ENCODE results near the gene SGMS1.

GRCh38 chr10:50582046-50582445 is 41.7 kb downstream of the SGMS1 start:
- TF ChIP-seq CTCF (optimal IDR thresholded peaks at IDR 0.05 in 1 of 3, IDR thresholded peaks at IDR 0.05 in 1 of 3, conservative IDR thresholded peaks at IDR 0.05 in 1 of 3; ENCODE audit: extremely low read depth in 1 of 3, insufficient read depth in 2 of 3, low read length in 3 of 3) (no peak), EZH2 (IDR thresholded peaks at IDR 0.05; ENCODE audit: low read length) (no peak)
